Measurements from ENCODE around the gene PER2. TPM values are rescaled to one million over a fixed set of nuclear protein-coding genes. Genes with fewer than 3 reads are reported as not detected.

The PER2 gene
- total RNA-seq, 4 donors from 2014 or later, result 5.3 to 36.4 (median 15.4) TPM

GRCh38 chr2:238252766-238253630, 35.4 kb downstream of the PER2 start:
- no peak for TF ChIP-seq CTCF (IDR thresholded peaks at IDR 0.05)
- ATAC-seq (ENCODE audit: low FRiP score) (no peak), DNase-seq (ENCODE audit: low spot score) (no peak)

DNA sequence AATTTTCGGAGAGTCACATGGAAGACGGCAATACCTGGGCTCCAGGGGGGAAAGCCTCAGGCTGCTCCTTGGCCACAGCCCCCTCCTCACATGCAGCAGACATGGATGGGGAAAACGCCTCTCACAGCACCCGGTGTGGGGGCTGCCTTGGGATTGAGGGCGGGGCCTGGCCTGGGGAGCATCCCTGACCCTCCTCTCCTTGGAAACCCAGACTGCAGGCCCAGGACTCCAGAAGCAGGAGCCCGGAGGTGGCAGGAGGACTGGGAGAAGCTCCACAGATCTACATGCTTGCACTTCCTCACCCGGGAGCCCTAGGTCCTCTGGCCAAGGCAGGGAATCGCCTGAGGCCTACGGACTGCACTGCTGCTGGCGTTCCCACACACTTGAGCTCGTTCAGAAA, 36.4 kb downstream of the PER2 start:
- no peak for ATAC-seq (ENCODE audit: low FRiP score)
- TF ChIP-seq CTCF (IDR thresholded peaks at IDR 0.05), result no peak

DNA sequence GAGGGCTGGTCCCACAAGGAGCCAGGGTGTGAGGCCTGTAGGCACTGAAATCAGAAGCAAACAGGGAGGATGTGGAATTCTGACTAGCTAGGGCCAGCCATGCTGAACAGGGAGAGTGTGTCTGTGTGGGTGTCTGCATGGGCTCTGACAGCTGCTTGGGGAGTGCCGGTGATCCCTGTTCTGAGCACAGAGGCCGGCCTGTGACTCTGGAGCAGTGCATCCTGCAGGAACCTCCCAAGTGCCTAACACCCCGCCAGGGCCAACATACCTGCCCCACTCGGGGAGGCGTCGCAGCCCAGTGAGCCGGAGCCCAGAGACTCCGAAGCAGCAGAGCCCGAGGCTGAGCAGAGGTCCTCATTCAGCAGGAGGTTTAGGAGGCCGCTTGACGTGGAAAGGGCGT, 37.1 kb downstream of the PER2 start:
- ATAC-seq (ENCODE audit: low FRiP score), result no peak
- DNase-seq (ENCODE audit: low spot score), result no peak
- no peak for TF ChIP-seq CTCF (IDR thresholded peaks at IDR 0.05)

More for the DNA sequence above, 36.4 kb downstream of the PER2 start:
- DNase-seq (ENCODE audit: low spot score), result no peak

GRCh38 chr2:238250896-238251295, 37.5 kb downstream of the PER2 start:
- DNase-seq (ENCODE audit: low spot score) (no peak), ATAC-seq (ENCODE audit: low FRiP score) (no peak)

DNA sequence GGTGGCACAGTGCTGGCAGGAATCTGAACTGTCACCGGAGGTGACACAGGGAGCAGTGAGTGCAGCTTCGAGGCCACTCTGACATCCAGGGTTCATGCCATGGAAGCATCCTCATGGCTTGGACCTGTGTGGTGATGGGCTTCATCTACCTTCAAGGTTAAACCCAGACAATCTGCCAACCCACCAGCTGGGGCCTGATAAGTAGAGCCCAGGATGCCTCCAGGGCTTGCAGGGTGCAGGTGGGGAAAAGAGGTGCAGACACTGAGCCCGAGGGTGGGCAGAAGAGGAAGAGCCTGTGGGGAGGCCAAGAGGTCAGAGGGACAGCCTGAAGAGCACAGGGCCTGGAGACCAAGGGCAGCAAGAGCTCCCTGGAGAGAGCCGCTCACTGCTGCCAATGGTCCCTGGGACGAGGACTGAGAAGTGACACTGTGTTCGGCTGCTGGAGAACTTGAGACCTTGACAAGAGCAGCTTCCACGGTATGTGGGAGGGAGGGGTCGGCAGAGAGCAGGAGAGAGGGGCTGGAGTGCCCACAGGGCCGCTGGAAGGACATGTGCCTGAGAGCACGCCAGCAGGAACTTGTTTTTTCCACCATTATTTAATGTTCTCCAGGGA, 40.5 kb downstream of the PER2 start:
- DNase-seq (ENCODE audit: low spot score), result no peak
- no peak for ATAC-seq (ENCODE audit: low FRiP score)
- no peak for TF ChIP-seq CTCF (IDR thresholded peaks at IDR 0.05)

More at GRCh38 chr2:238250896-238251295, 37.5 kb downstream of the PER2 start:
- no peak for TF ChIP-seq CTCF (IDR thresholded peaks at IDR 0.05)

DNA sequence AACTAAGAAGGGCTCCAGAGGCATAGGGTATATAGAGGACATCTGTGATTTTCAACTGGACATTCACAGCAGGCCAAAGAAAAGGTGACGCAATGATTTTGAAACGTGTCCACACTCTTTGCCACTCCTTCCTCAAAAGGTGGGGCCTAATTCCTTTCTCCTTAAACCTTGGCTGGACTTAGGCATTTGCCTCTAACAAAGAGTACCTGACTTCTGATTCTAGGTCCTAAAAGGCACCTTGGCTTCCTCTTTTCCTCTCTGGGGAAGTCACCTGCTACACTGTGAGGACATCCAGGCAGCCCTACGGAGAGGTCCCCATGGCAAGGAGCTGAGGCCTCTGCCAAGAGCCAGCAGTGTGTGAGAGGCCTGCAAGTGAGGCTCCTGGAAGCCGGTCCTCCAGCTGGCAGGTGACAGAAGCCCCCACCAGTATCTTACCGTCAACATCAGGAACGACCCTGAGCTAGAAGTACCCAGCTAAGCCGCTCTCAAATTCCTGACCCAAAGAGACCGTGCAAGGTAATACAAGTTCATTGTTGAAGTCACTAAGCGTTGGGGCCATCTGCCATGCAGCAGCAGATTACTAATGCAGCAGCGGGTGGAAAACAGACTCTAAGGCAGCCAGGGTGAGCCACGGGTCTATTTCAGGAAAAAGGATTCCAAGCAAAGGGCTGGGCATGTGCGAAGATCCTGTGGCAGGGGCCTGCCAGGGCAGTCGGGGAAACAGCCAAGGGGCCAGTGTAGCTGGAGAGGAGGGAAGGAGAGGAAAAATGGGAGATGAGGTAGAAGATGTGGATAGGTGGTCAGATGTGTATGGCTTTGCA, 41.2 kb downstream of the PER2 start:
- no peak for ATAC-seq (ENCODE audit: low FRiP score)
- DNase-seq (ENCODE audit: low spot score), result no peak
- no peak for TF ChIP-seq CTCF (IDR thresholded peaks at IDR 0.05)
